Astrocyte (in vitro differentiated cells and primary cell): ENCODE measurements around the gene C6orf15. TPM values are rescaled to one million over a fixed set of nuclear protein-coding genes. Genes with fewer than 3 reads are reported as not detected.
A peak's percentile ranks its signal among the peaks of the same experiment; 100 is the strongest.

Experiments
- DNase-seq: peaks from one replicate; pipeline ENCODE4 v3.0.0-alpha.2; 2010; ENCODE audit warnings: low read depth
- FAIRE-seq: peaks from 2 replicates; lab custom pipeline; 2011; peaks lifted over from hg19 to GRCh38; lab: Jason Lieb, UNC
- H2AFZ ChIP-seq: 2 replicates; pipeline ENCODE4 v1.6.0; 2012; ENCODE audit warnings: low read depth, low read length, inconsistent platforms
- H3K27ac ChIP-seq: 2 replicates; pipeline ENCODE4 v1.5.1; 2011; ENCODE audit warnings: low read depth, low read length, inconsistent platforms
- H3K27me3 ChIP-seq: 2 replicates; pipeline ENCODE4 v1.6.0; 2011; ENCODE audit warnings: low read length, inconsistent platforms; ENCODE audit not compliant: insufficient read depth
- H3K36me3 ChIP-seq: 2 replicates; pipeline ENCODE4 v1.5.1; 2011; ENCODE audit warnings: low read length, inconsistent platforms; ENCODE audit not compliant: insufficient read depth
- H3K4me1 ChIP-seq: 2 replicates; pipeline ENCODE4 v1.5.1; 2011; ENCODE audit warnings: low read length, inconsistent platforms; ENCODE audit not compliant: insufficient read depth
- H3K4me2 ChIP-seq: 2 replicates; pipeline ENCODE4 v1.6.0; 2012; ENCODE audit warnings: low read length, inconsistent platforms
- H3K4me3 ChIP-seq: 2 replicates; pipeline ENCODE4 v1.5.1; 2011; ENCODE audit warnings: low read depth, mild to moderate bottlenecking, low read length, inconsistent platforms; ENCODE audit not compliant: insufficient read depth
- H3K79me2 ChIP-seq: 2 replicates; pipeline ENCODE4 v1.6.0; 2012; ENCODE audit warnings: mild to moderate bottlenecking, low read length, inconsistent platforms; ENCODE audit not compliant: insufficient read depth
- H3K9ac ChIP-seq: 2 replicates; pipeline ENCODE4 v1.6.0; 2012; ENCODE audit warnings: mild to moderate bottlenecking, low read length, inconsistent platforms
- H3K9me3 ChIP-seq: 2 replicates; pipeline ENCODE4 v1.5.1; 2012; ENCODE audit warnings: low read depth, mild to moderate bottlenecking, low read length, inconsistent platforms; ENCODE audit not compliant: insufficient read depth
- H4K20me1 ChIP-seq: 2 replicates; pipeline ENCODE4 v1.6.0; 2012; ENCODE audit warnings: low read length, inconsistent platforms; ENCODE audit not compliant: insufficient read depth
- H3K27ac Mint-ChIP-seq: one replicate; pipeline ENCODE4 v1.8.0; 2021; ENCODE audit warnings: mild to moderate bottlenecking, mixed read lengths; ENCODE audit not compliant: unreplicated experiment
- H3K27me3 Mint-ChIP-seq: one replicate; pipeline ENCODE4 v1.8.0; 2021; ENCODE audit warnings: low read depth, mixed read lengths; ENCODE audit not compliant: unreplicated experiment
- H3K36me3 Mint-ChIP-seq: one replicate; pipeline ENCODE4 v1.8.0; 2021; ENCODE audit warnings: low read depth, mixed read lengths; ENCODE audit not compliant: unreplicated experiment
- H3K4me1 Mint-ChIP-seq: one replicate; pipeline ENCODE4 v1.8.0; 2021; ENCODE audit warnings: low read depth, mixed read lengths; ENCODE audit not compliant: unreplicated experiment
- H3K4me3 Mint-ChIP-seq: one replicate; pipeline ENCODE4 v1.8.0; 2021; ENCODE audit warnings: mild to moderate bottlenecking, moderate library complexity, mixed read lengths; ENCODE audit not compliant: unreplicated experiment
- H3K9me3 Mint-ChIP-seq: one replicate; pipeline ENCODE4 v1.8.0; 2021; ENCODE audit warnings: mild to moderate bottlenecking, mixed read lengths; ENCODE audit not compliant: unreplicated experiment
- EZH2 ChIP-seq: IDR thresholded peaks from 2 replicates; pipeline ENCODE4 v1.6.1; 2012; ENCODE audit warnings: mild to moderate bottlenecking, low read length, inconsistent platforms; ENCODE audit not compliant: insufficient read depth
- total RNA-seq: library from RNA; stranded (reverse); gene quantifications from 2 replicates; pipeline ENCODE4 v1.2.1, GENCODE V29; 2021
- TF ChIP-seq, protein P1 (sequence below): IDR thresholded peaks from 2 replicates; pipeline ENCODE4 v1.5.1; 2011; ENCODE audit warnings: low read depth, mild to moderate bottlenecking, inconsistent platforms, low read length, moderate library complexity; ENCODE audit not compliant: insufficient read depth

Gene C6orf15
- total RNA-seq, 1 donor from 2014 or later, result 6.4 TPM

DNA sequence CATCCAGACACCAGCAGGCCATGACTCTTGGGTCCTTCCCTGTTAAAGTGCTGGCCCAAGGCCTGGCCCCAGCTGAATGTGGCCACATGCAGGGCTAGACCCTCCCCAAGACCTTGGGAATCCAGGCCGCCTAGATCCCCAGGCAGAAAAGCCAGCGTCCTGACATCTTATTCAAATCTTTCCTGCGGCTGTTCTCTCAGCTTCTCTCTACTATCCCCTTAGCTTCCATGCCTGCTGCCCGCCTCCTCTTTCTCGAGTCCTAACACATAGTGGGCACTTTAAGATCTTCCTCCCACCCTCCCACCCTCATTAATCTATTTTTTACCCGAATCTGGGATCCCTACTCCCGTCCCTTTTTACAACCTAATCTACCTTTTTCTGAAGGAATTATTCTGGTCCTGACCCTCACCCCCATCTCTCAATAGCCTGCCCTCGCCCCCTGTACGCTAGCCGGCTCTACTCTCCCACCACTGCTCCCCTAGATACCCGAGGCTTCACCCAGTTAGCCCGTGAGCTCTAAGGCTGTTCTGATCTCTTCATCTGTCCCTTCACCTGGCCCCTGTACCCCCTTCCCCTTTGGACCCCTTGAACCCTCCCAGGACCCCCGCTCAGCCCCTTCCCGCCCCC lies 45.3 kb upstream of the C6orf15 start, which contains the start of gene CCHCR1:
CCHCR1 (minus strand) TSS at position 290 of the 627 bp plus-strand sequence; CDS start at position 88, 202 bp downstream.
- no peak for TF ChIP-seq EZH2
- TF ChIP-seq, protein P1, sequence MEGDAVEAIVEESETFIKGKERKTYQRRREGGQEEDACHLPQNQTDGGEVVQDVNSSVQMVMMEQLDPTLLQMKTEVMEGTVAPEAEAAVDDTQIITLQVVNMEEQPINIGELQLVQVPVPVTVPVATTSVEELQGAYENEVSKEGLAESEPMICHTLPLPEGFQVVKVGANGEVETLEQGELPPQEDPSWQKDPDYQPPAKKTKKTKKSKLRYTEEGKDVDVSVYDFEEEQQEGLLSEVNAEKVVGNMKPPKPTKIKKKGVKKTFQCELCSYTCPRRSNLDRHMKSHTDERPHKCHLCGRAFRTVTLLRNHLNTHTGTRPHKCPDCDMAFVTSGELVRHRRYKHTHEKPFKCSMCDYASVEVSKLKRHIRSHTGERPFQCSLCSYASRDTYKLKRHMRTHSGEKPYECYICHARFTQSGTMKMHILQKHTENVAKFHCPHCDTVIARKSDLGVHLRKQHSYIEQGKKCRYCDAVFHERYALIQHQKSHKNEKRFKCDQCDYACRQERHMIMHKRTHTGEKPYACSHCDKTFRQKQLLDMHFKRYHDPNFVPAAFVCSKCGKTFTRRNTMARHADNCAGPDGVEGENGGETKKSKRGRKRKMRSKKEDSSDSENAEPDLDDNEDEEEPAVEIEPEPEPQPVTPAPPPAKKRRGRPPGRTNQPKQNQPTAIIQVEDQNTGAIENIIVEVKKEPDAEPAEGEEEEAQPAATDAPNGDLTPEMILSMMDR, result no peak
- Histone ChIP-seq H3K27me3 (no peaks in the 10 kb centered on the region), H3K79me2 (peaks cover 16% of the 10 kb centered on the region), H2AFZ (peak within 1 kb of the TSS; percentile 92), H3K36me3 (no peaks in the 10 kb centered on the region), H3K27ac (peak within 1 kb of the TSS; percentile 77), H3K9me3 (no peaks in the 10 kb centered on the region), H3K4me2 (peak within 1 kb of the TSS; percentile 93), H3K4me3 (peak within 1 kb of the TSS; percentile 77), H3K4me1 (peaks cover 13% of the 10 kb centered on the region), H4K20me1 (no peaks in the 10 kb centered on the region), H3K9ac (peak within 1 kb of the TSS; percentile 92)
- Mint-ChIP-seq H3K4me1 (peaks cover 2% of the 10 kb centered on the region), H3K27ac (peak within 1 kb of the TSS; percentile 1), H3K36me3 (peaks cover 4% of the 10 kb centered on the region), H3K27me3 (no peaks in the 10 kb centered on the region), H3K9me3 (no peaks in the 10 kb centered on the region), H3K4me3 (peak within 1 kb of the TSS; percentile 91)
- DNase-seq (no peak), FAIRE-seq (no peak)

DNA sequence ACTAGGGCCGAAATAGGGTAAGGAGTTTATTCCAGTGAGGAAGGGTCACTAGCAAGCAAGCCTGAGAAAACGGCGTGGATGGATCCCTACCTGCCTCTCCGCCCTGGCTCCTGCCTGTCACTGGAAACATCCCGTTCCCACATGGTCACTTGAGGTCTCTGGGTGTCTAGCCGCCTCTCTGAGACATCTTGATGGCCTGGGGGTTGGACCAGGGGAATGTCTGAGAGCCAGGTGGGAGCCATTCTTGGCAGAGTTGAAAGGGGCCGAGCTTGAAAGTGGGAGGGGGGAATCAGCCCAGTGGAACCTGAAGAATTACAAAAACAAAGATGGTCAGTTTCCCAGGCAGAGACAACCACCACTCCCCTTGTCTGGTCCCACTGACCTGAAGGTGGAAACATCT lies 44.3 kb upstream of the C6orf15 start:
- Histone ChIP-seq H2AFZ (no peak overlapping the region), H3K27ac (no peak overlapping the region), H3K4me2 (no peak overlapping the region), H3K9me3 (no peaks in the 10 kb centered on the region), H3K4me1 (peaks cover 13% of the 10 kb centered on the region), H4K20me1 (no peaks in the 10 kb centered on the region), H3K9ac (no peak overlapping the region), H3K27me3 (no peaks in the 10 kb centered on the region), H3K4me3 (no peak overlapping the region), H3K79me2 (peaks cover 16% of the 10 kb centered on the region), H3K36me3 (no peaks in the 10 kb centered on the region)
- TF ChIP-seq, protein P1, result no peak
- TF ChIP-seq EZH2, result no peak
- no peaks in the 10 kb centered on the region for H3K27me3 Mint-ChIP-seq
- no peak for DNase-seq
- no peak for FAIRE-seq
- H3K27ac Mint-ChIP-seq, result no peak overlapping the region
- no peak overlapping the region for H3K4me3 Mint-ChIP-seq
- no peaks in the 10 kb centered on the region for H3K9me3 Mint-ChIP-seq
- H3K4me1 Mint-ChIP-seq, result peaks cover 2% of the 10 kb centered on the region
- peaks cover 4% of the 10 kb centered on the region for H3K36me3 Mint-ChIP-seq

DNA sequence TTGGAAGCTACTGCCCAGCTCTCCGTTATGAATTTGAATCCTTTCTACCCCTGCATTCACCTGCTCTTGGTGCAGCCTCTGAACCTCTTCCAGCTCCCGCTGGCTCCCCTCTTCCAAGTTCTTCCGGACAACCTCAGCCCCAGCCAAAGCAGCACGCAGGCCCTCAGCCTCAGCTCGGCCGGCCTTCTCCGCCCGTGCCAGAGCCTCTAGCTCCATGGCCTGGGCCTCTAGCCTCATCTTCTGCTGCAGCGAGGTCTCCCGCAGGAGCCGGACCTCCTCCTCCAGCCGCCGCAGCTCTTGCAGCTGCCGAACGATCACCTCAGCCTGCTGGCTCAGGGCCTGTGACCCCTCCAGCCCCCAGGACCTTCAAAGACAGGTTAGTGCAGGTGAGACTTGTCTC lies 42.1 kb upstream of the C6orf15 start:
- no peaks in the 10 kb centered on the region for H3K27me3 ChIP-seq
- no peak for FAIRE-seq
- H3K36me3 Mint-ChIP-seq, result peaks cover 14% of the 10 kb centered on the region
- H3K4me1 Mint-ChIP-seq, result peaks cover 2% of the 10 kb centered on the region
- no peaks in the 10 kb centered on the region for H3K36me3 ChIP-seq
- no peaks in the 10 kb centered on the region for H4K20me1 ChIP-seq
- H3K27ac Mint-ChIP-seq, result no peak overlapping the region
- no peak overlapping the region for H3K4me2 ChIP-seq
- no peak for DNase-seq
- H3K4me3 Mint-ChIP-seq, result no peak overlapping the region
- no peaks in the 10 kb centered on the region for H3K27me3 Mint-ChIP-seq
- peaks cover 9% of the 10 kb centered on the region for H3K79me2 ChIP-seq
- H3K27ac ChIP-seq, result no peak overlapping the region
- H2AFZ ChIP-seq, result no peak overlapping the region
- TF ChIP-seq EZH2, result no peak
- TF ChIP-seq, protein P1, result no peak
- peaks cover 8% of the 10 kb centered on the region for H3K4me1 ChIP-seq
- no peaks in the 10 kb centered on the region for H3K9me3 ChIP-seq
- H3K4me3 ChIP-seq, result no peak overlapping the region
- H3K9ac ChIP-seq, result no peak overlapping the region
- H3K9me3 Mint-ChIP-seq, result no peaks in the 10 kb centered on the region
